ENCODE data around the gene LRRC4C. TPM values are rescaled to one million over a fixed set of nuclear protein-coding genes. Genes with fewer than 3 reads are reported as not detected.

LRRC4C gene
- total RNA-seq, 1 donor: 0.27 TPM

GRCh38 chr11:41377709-41378394, 81.6 kb downstream of the LRRC4C start:
- no peak for DNase-seq (ENCODE audit: low read depth)
- no peak for TF ChIP-seq CTCF (IDR thresholded peaks at IDR 0.05; ENCODE audit: insufficient read depth, low read length)
- no peak overlapping the region for H3K4me3 ChIP-seq (ENCODE audit: low read depth, low read length)

- no peak overlapping the region for H3K4me3 ChIP-seq (ENCODE audit: low read depth, low read length)
- no peak for DNase-seq (ENCODE audit: low read depth)
Observed at GRCh38 chr11:41351825-41352224, 107.6 kb downstream of the LRRC4C start.

GRCh38 chr11:41346042-41346441, 113.4 kb downstream of the LRRC4C start:
- no peak for TF ChIP-seq CTCF (IDR thresholded peaks at IDR 0.05; ENCODE audit: insufficient read depth, low read length)
- no peak for DNase-seq (ENCODE audit: low read depth)
- H3K4me3 ChIP-seq (ENCODE audit: low read depth, low read length): no peak overlapping the region

More at GRCh38 chr11:41351825-41352224, 107.6 kb downstream of the LRRC4C start:
- no peak for TF ChIP-seq CTCF (IDR thresholded peaks at IDR 0.05; ENCODE audit: insufficient read depth, low read length)

- TF ChIP-seq CTCF (IDR thresholded peaks at IDR 0.05; ENCODE audit: insufficient read depth, low read length): no peak
- DNase-seq (ENCODE audit: low read depth): no peak
- H3K4me3 ChIP-seq (ENCODE audit: low read depth, low read length): no peak overlapping the region
Observed at GRCh38 chr11:41334007-41334933, 125.2 kb downstream of the LRRC4C start.

GRCh38 chr11:41333357-41333756, 126.1 kb downstream of the LRRC4C start:
- TF ChIP-seq CTCF (IDR thresholded peaks at IDR 0.05; ENCODE audit: insufficient read depth, low read length): no peak
- DNase-seq (ENCODE audit: low read depth): no peak

GRCh38 chr11:41328324-41328723, 131.1 kb downstream of the LRRC4C start:
- H3K4me3 ChIP-seq (ENCODE audit: low read depth, low read length): no peak overlapping the region
- no peak for DNase-seq (ENCODE audit: low read depth)
- no peak for TF ChIP-seq CTCF (IDR thresholded peaks at IDR 0.05; ENCODE audit: insufficient read depth, low read length)

More at GRCh38 chr11:41333357-41333756, 126.1 kb downstream of the LRRC4C start:
- no peak overlapping the region for H3K4me3 ChIP-seq (ENCODE audit: low read depth, low read length)
